Parathyroid adenoma (tissue), 2 donors: ENCODE data around the gene DPYSL5.

ENCODE experiments used
- H2AFZ ChIP-seq: fragments of 300-600 bp; sonication (generic); one replicate; pipeline ENCODE4 v1.7.0; 2017; ENCODE audit warnings: antibody characterized with exemption, mild to moderate bottlenecking
- H3K27ac ChIP-seq: fragments of 300-600 bp; sonication (generic); one replicate; pipeline ENCODE4 v1.7.0; 2017
- H3K27me3 ChIP-seq: fragments of 300-600 bp; sonication (generic); one replicate; pipeline ENCODE4 v1.7.0; 2017; ENCODE audit warnings: low read length; ENCODE audit not compliant: control insufficient read depth, insufficient read depth
- H3K36me3 ChIP-seq: fragments of 300-600 bp; sonication (generic); one replicate; pipeline ENCODE4 v1.7.0; 2017; ENCODE audit warnings: low read length; ENCODE audit not compliant: control insufficient read depth, insufficient read depth
- H3K4me1 ChIP-seq: fragments of 300-600 bp; sonication (generic); one replicate; pipeline ENCODE4 v1.7.0; 2017; ENCODE audit warnings: control low read depth
- H3K4me2 ChIP-seq: fragments of 300-600 bp; sonication (generic); one replicate; pipeline ENCODE4 v1.7.0; 2017; ENCODE audit warnings: low read length
- H3K4me3 ChIP-seq: fragments of 300-600 bp; sonication (generic); one replicate; pipeline ENCODE4 v1.7.0; 2017; ENCODE audit warnings: low read depth, low read length
- H3K79me2 ChIP-seq: fragments of 300-600 bp; sonication (generic); one replicate; pipeline ENCODE4 v1.7.0; 2017; ENCODE audit warnings: control low read depth
- H3K9ac ChIP-seq: fragments of 300-600 bp; sonication (generic); one replicate; pipeline ENCODE4 v1.7.0; 2017; ENCODE audit warnings: mild to moderate bottlenecking
- H3K9me3 ChIP-seq: fragments of 300-600 bp; sonication (generic); one replicate; pipeline ENCODE4 v1.7.0; 2017; ENCODE audit warnings: low read length; ENCODE audit not compliant: control insufficient read depth
- CTCF ChIP-seq: fragments of 300-600 bp; sonication (generic); IDR thresholded peaks from one replicate; pipeline ENCODE4 v1.7.0; 2017; ENCODE audit warnings: antibody characterized with exemption, mild to moderate bottlenecking
- donor health status: primary hyperparathyroidism.

Gene DPYSL5

GRCh38 chr2:26911911-26912861, 64.3 kb downstream of the DPYSL5 start:
- H3K4me1 ChIP-seq = peaks cover 4% of the 10 kb centered on the region
- peak overlapping the region; percentile 62 for H2AFZ ChIP-seq
- no peaks in the 10 kb centered on the region for H3K9me3 ChIP-seq
- H3K36me3 ChIP-seq = no peaks in the 10 kb centered on the region
- H3K79me2 ChIP-seq = no peaks in the 10 kb centered on the region
- H3K4me3 ChIP-seq = no peak overlapping the region
- H3K27ac ChIP-seq = no peak overlapping the region
- H3K27me3 ChIP-seq = no peaks in the 10 kb centered on the region
- no peak overlapping the region for H3K4me2 ChIP-seq
- no peak overlapping the region for H3K9ac ChIP-seq
- TF ChIP-seq CTCF = no peak

DNA sequence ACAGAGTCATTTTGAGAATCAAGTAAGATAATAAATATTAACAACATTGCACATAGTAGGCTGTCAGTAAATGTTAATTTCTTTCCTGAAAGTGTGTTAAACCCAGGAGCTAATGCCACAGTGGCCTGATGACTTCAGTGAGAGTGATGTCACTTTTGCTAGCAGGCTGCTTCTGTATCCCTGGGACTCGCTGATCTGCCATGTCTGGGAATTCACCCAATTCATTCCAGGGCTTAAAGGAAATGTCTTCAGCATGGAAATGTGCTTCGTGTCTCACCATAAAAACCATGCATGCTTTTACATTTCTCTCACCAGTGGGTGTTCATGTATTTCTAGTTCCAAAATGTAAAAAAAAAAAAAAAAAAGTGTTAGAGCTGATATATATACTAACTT, 65.7 kb downstream of the DPYSL5 start:
- Histone ChIP-seq H3K9me3 (no peaks in the 10 kb centered on the region), H3K27me3 (no peaks in the 10 kb centered on the region), H3K4me1 (peaks cover 4% of the 10 kb centered on the region), H3K27ac (no peak overlapping the region), H3K4me2 (no peak overlapping the region), H3K4me3 (no peak overlapping the region), H2AFZ (no peak overlapping the region), H3K9ac (no peak overlapping the region), H3K36me3 (no peaks in the 10 kb centered on the region), H3K79me2 (no peaks in the 10 kb centered on the region)
- TF ChIP-seq CTCF = no peak

DNA sequence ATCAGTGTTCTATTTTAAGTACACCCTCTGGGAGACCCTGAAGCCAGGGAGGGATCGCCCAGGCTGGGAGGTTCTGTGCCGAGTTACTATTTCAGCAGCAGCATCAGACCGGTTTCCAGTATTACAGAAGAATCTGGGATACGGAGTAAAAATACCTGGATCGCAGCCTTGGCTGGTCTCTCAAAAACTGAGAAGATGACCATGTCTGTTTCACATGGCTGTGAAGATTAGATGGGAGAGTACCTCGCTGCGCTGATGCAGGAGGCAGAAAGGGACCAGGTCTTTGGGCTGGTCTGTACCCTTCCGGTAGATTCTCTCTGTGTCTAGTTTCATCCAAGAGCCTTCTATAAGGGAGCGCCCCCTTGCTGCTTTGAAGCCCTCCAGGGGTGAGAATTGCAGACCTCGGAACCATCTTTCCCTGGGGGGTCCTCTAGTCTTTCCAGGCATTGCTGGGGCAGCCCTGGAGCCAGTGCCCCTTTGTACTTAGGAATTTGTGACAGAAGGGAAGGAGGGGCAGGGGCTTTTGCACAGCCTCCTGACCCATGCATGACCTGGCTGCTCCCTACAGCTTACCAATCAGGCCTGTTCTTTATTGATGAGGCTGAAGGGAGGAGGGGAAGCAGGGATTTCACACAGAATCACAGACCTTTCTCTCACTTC, 66.2 kb downstream of the DPYSL5 start:
- Histone ChIP-seq H3K9me3 (no peaks in the 10 kb centered on the region), H3K79me2 (no peaks in the 10 kb centered on the region), H3K9ac (no peak overlapping the region), H3K4me2 (no peak overlapping the region), H2AFZ (no peak overlapping the region), H3K4me3 (no peak overlapping the region), H3K36me3 (no peaks in the 10 kb centered on the region), H3K27ac (no peak overlapping the region), H3K4me1 (peaks cover 4% of the 10 kb centered on the region), H3K27me3 (no peaks in the 10 kb centered on the region)
- TF ChIP-seq CTCF = no peak

GRCh38 chr2:26914659-26915310, 66.9 kb downstream of the DPYSL5 start:
- Histone ChIP-seq H3K79me2 (no peaks in the 10 kb centered on the region), H3K4me1 (peaks cover 4% of the 10 kb centered on the region), H3K4me2 (no peak overlapping the region), H3K4me3 (no peak overlapping the region), H3K36me3 (no peaks in the 10 kb centered on the region), H3K27me3 (no peaks in the 10 kb centered on the region), H3K9ac (no peak overlapping the region), H3K27ac (no peak overlapping the region), H2AFZ (no peak overlapping the region), H3K9me3 (no peaks in the 10 kb centered on the region)
- no peak for TF ChIP-seq CTCF
